CD14-positive monocyte (primary cell): Measurements from ENCODE around the gene RALGAPA2. TPM values are rescaled to one million over a fixed set of nuclear protein-coding genes. Genes with fewer than 3 reads are reported as not detected.
A peak's percentile ranks its signal among the peaks of the same experiment; 100 is the strongest.

Experiments
- DNase-seq, 3 donors: peaks; one replicate each; pipeline ENCODE4 v3.0.0-alpha.2; 2011 to 2022
- H2AFZ ChIP-seq: 2 replicates; pipeline ENCODE4 v1.6.0; 2012; ENCODE audit warnings: mild to moderate bottlenecking, low read depth, low read length, inconsistent platforms; ENCODE audit not compliant: insufficient read depth, poor library complexity, severe bottlenecking
- H3K27ac ChIP-seq, 2 donors: 1 replicate in 1 of 2; 2 replicates in 1 of 2; pipeline ENCODE4 v1.5.1; 2012 to 2013; ENCODE audit warnings: low read length in 2 of 2, control low read depth in 1 of 2, inconsistent platforms in 1 of 2, low read depth in 1 of 2, mild to moderate bottlenecking in 1 of 2
- H3K27me3 ChIP-seq, 2 donors: one replicate each; pipeline versions ENCODE4 v1.6.0 to v1.6.1; 2011 to 2013; ENCODE audit warnings: low read length in 2 of 2; ENCODE audit not compliant: control insufficient read depth in 2 of 2, insufficient read depth in 2 of 2
- H3K36me3 ChIP-seq, 2 donors: replicated peaks in 1 of 2; 1 replicate in 1 of 2; 2 replicates in 1 of 2; pipeline versions ENCODE4 v1.5.1 to v1.6.1; 2012 to 2013; ENCODE audit warnings: low read length in 2 of 2, control low read depth in 1 of 2, inconsistent platforms in 1 of 2, mild to moderate bottlenecking in 1 of 2; ENCODE audit not compliant: insufficient read depth in 2 of 2, control insufficient read depth in 1 of 2
- H3K4me1 ChIP-seq, 2 donors: 1 replicate in 1 of 2; 2 replicates in 1 of 2; pipeline versions ENCODE4 v1.5.1 to v1.6.1; 2012 to 2013; ENCODE audit warnings: low read length in 2 of 2, control low read depth in 1 of 2, inconsistent platforms in 1 of 2, mild to moderate bottlenecking in 1 of 2, moderate library complexity in 1 of 2; ENCODE audit not compliant: insufficient read depth in 2 of 2, control insufficient read depth in 1 of 2
- H3K4me2 ChIP-seq: replicated peaks from 2 replicates; pipeline ENCODE3; 2012; ENCODE audit warnings: low read length, moderate library complexity, mild to moderate bottlenecking; ENCODE audit not compliant: poor library complexity, severe bottlenecking; ENCODE audit errors: extremely low read depth
- H3K4me3 ChIP-seq, 3 experiments: fragments of 200-600 bp in 1 of 3; sonication (generic) in 1 of 3; replicated peaks in 1 of 3; 1 replicate in 2 of 3; 2 replicates in 1 of 3; pipeline ENCODE4 v1.5.1; 2011 to 2013; ENCODE audit warnings: low read length in 3 of 3, mild to moderate bottlenecking in 3 of 3, control low read depth in 2 of 3, low read depth in 2 of 3, inconsistent platforms in 1 of 3, moderate library complexity in 1 of 3
- H3K79me2 ChIP-seq: 2 replicates; pipeline ENCODE4 v1.6.0; 2012; ENCODE audit warnings: mild to moderate bottlenecking, control low read depth, inconsistent platforms, low read length, moderate library complexity; ENCODE audit not compliant: insufficient read depth
- H3K9ac ChIP-seq: 2 replicates; pipeline ENCODE4 v1.6.0; 2017; ENCODE audit warnings: low read length, mild to moderate bottlenecking; ENCODE audit not compliant: insufficient read depth, poor library complexity, severe bottlenecking
- H3K9me3 ChIP-seq, 2 donors: replicated peaks in 1 of 2; 1 replicate in 1 of 2; 2 replicates in 1 of 2; pipeline versions ENCODE4 v1.5.1 to v1.6.1; 2012 to 2013; ENCODE audit warnings: low read length in 2 of 2, control low read depth in 1 of 2; ENCODE audit not compliant: control insufficient read depth in 1 of 2, insufficient read depth in 1 of 2
- H4K20me1 ChIP-seq: 2 replicates; pipeline ENCODE4 v1.6.0; 2012; ENCODE audit warnings: mild to moderate bottlenecking, low read length, control low read depth, moderate library complexity; ENCODE audit not compliant: insufficient read depth
- H3K27ac Mint-ChIP-seq, 7 donors: one replicate each; pipeline ENCODE4 v1.8.0; 2020; ENCODE audit warnings: mild to moderate bottlenecking in 7 of 7, mixed read lengths in 7 of 7, moderate library complexity in 6 of 7, inconsistent platforms in 2 of 7
- H3K27me3 Mint-ChIP-seq, 3 donors: one replicate each; pipeline ENCODE4 v1.8.0; 2021 to 2022; ENCODE audit warnings: low read depth in 3 of 3, mild to moderate bottlenecking in 3 of 3, mixed read lengths in 3 of 3, moderate library complexity in 3 of 3, inconsistent platforms in 1 of 3
- H3K36me3 Mint-ChIP-seq, 2 donors: one replicate each; pipeline ENCODE4 v1.8.0; 2020; ENCODE audit warnings: mixed read lengths in 2 of 2, inconsistent platforms in 1 of 2, mild to moderate bottlenecking in 1 of 2
- H3K4me1 Mint-ChIP-seq: one replicate; pipeline ENCODE4 v1.8.0; 2020; ENCODE audit warnings: mild to moderate bottlenecking, mixed read lengths
- H3K4me3 Mint-ChIP-seq, 2 donors: one replicate each; pipeline ENCODE4 v1.8.0; 2020; ENCODE audit warnings: mild to moderate bottlenecking in 2 of 2, mixed read lengths in 2 of 2, moderate library complexity in 1 of 2
- H3K9me3 Mint-ChIP-seq, 7 donors: one replicate each; pipeline ENCODE4 v1.8.0; 2020 to 2022; ENCODE audit warnings: mixed read lengths in 7 of 7, mild to moderate bottlenecking in 6 of 7, moderate library complexity in 6 of 7, inconsistent platforms in 2 of 7
- CTCF ChIP-seq: fragments of 200-600 bp; IDR thresholded peaks from one replicate; pipeline ENCODE4 v1.8.0; 2022; ENCODE audit warnings: antibody characterized with exemption, mild to moderate bottlenecking
- WGBS: methylation state at CpG from one replicate; pipeline ENCODE4 v1.1.5; 2013; ENCODE audit warnings: missing lambda C conversion rate; ENCODE audit not compliant: insufficient coverage; 5-methylcytosine and 5-hydroxymethylcytosine counted together
- intact Hi-C, 2 donors: fragments of 100-400 bp; cut with micrococcal nuclease; formaldehyde crosslinking; loops; one replicate each; pipeline versions ENCODE4 v1.15.0 to v1.15.1; 2023
- polyA plus RNA-seq, 3 donors: library from polyadenylated mRNA; depleted of rRNA in 1 of 3; unstranded in 2 of 3; stranded (reverse) in 1 of 3; fragments of 300-500 nt in 2 of 3; fragments of >200 nt in 1 of 3; fragmentation: Illumina TruSeq in 2 of 3; gene quantifications; 1 replicate in 2 of 3; 2 replicates in 1 of 3; pipeline ENCODE4 v1.2.3, GENCODE V29; 2012 to 2021

RALGAPA2 gene
- polyA plus RNA-seq, 3 donors: 6.2 to 13.0 (median 8.9) TPM

GRCh38 chr20:20680991-20681508 lies 31.4 kb downstream of the RALGAPA2 start:
- TF ChIP-seq CTCF: no peak
- Histone ChIP-seq H3K4me1 (peaks cover 35 to 44% of the 10 kb centered on the region in 2 donors), H2AFZ (peak overlapping the region; percentile 34), H3K4me3 (peak overlapping the region in 1 of 3 experiments; percentile 40), H4K20me1 (peaks cover 48% of the 10 kb centered on the region), H3K36me3 (peaks cover 0 to 35% of the 10 kb centered on the region in 2 donors), H3K9ac (no peak overlapping the region), H3K27ac (peak overlapping the region in 1 of 2 donors; percentile 50), H3K79me2 (peaks cover 65% of the 10 kb centered on the region), H3K9me3 (no peaks in the 10 kb centered on the region), H3K27me3 (no peaks in the 10 kb centered on the region), H3K4me2 (peak overlapping the region; percentile 56)
- no peaks in the 10 kb centered on the region for H3K27me3 Mint-ChIP-seq
- peak overlapping the region; percentile 65 to 80 for H3K4me3 Mint-ChIP-seq
- H3K4me1 Mint-ChIP-seq: peaks cover 53% of the 10 kb centered on the region
- no peaks in the 10 kb centered on the region for H3K9me3 Mint-ChIP-seq
- H3K36me3 Mint-ChIP-seq: peaks cover 31 to 38% of the 10 kb centered on the region in 2 donors
- DNase-seq: peak; percentile 36 to 61 (median 47)
- peak overlapping the region; percentile 11 to 85 (median 33) for H3K27ac Mint-ChIP-seq
- 18% methylated on average over 4 of the region's 7 CpGs for WGBS
- intact Hi-C loops: no loop called here

DNA sequence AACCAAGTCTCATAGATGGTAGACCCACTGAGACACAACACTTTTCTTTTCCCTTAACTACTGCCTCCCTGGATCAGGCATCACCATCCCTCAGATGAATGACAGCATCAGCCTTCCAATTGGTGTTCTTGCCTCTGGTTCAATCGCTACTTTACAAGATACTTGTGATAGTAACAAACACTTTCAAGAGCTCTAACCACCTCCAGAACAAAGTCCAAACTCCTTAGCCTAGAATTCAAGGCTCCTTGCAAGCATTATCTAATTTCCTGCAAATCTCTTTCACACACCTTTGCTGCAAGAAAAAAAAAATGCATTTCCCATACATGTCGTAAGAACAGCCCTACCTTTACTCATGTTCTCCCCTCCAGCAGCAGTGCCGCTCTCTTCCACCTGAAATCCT lies 33.1 kb downstream of the RALGAPA2 start:
- 100% methylated on average over 3 of the region's 3 CpGs for WGBS
- peaks cover 21 to 32% of the 10 kb centered on the region in 2 donors for H3K4me1 ChIP-seq
- Mint-ChIP-seq H3K9me3 (no peaks in the 10 kb centered on the region), H3K36me3 (peaks cover 32 to 41% of the 10 kb centered on the region in 2 donors), H3K4me1 (peaks cover 36% of the 10 kb centered on the region), H3K27ac (peak overlapping the region in 1 of 7 donors; percentile 41), H3K4me3 (no peak overlapping the region), H3K27me3 (no peaks in the 10 kb centered on the region)
- no peak overlapping the region for H3K4me3 ChIP-seq
- H3K4me2 ChIP-seq: no peak overlapping the region
- H3K9ac ChIP-seq: no peak overlapping the region
- no peak for TF ChIP-seq CTCF
- H3K36me3 ChIP-seq: peaks cover 0 to 37% of the 10 kb centered on the region in 2 donors
- no peaks in the 10 kb centered on the region for H3K9me3 ChIP-seq
- DNase-seq: no peak
- H4K20me1 ChIP-seq: peaks cover 30% of the 10 kb centered on the region
- H3K27ac ChIP-seq: no peak overlapping the region
- intact Hi-C loops: no loop called here
- H3K27me3 ChIP-seq: no peaks in the 10 kb centered on the region
- peaks cover 48% of the 10 kb centered on the region for H3K79me2 ChIP-seq
- no peak overlapping the region for H2AFZ ChIP-seq
